Pancreas (tissue), 10 donors: ENCODE measurements around the gene TNFRSF14. TPM values are rescaled to one million over a fixed set of nuclear protein-coding genes. Genes with fewer than 3 reads are reported as not detected.

Experiments used
- ATAC-seq, 4 donors: fragments of 200-7000 bp; cut with Tn5 transposase; one replicate each; pipeline versions ENCODE4 v1.8.0 to v1.9.1; 2020; ENCODE audit warnings: mild to moderate bottlenecking in 4 of 4, moderate library complexity in 4 of 4
- DNase-seq, 6 donors: peaks; one replicate each; pipeline ENCODE4 v3.0.0-alpha.2; 2020
- FAIRE-seq: peaks from 2 replicates; lab custom pipeline; 2012; peaks lifted over from hg19 to GRCh38; lab: Jason Lieb, UNC
- H3K27ac ChIP-seq, 4 donors: fragments of 200-600 bp; sonication (generic); 1 replicate in 3 of 4; 2 replicates in 1 of 4; pipeline versions ENCODE4 v1.5.0 to v1.8.0; 2020
- H3K27me3 ChIP-seq, 4 donors: fragments of 200-600 bp; one replicate each; pipeline ENCODE4 v1.8.0; 2021
- H3K36me3 ChIP-seq, 3 donors: fragments of 200-600 bp; sonication (generic) in 1 of 3; one replicate each; pipeline versions ENCODE4 v1.5.0 to v1.8.0; 2020 to 2021
- H3K4me1 ChIP-seq, 3 donors: fragments of 200-600 bp; one replicate each; pipeline ENCODE4 v1.8.0; 2021
- H3K4me3 ChIP-seq, 4 donors: fragments of 200-600 bp; sonication (generic) in 2 of 4; one replicate each; pipeline versions ENCODE4 v1.5.0 to v1.8.0; 2020 to 2021
- H3K9me3 ChIP-seq, 4 donors: fragments of 200-600 bp; one replicate each; pipeline ENCODE4 v1.8.0; 2021
- WGBS, 2 donors: extraction: QIAGEN DNeasy Blood & Tissue Kit; methylation state at CpG; one replicate each; pipeline ENCODE4 v1.1.7; 2013; 5-methylcytosine and 5-hydroxymethylcytosine counted together
- intact Hi-C, 3 donors: fragments of 100-400 bp; cut with DNase I; formaldehyde crosslinking; loops; one replicate each; pipeline versions ENCODE4 v1.11.1 to v1.14.2; 2022
- polyA plus RNA-seq, 2 donors: library from polyadenylated mRNA; stranded (reverse); fragments of 200-250 nt; gene quantifications; one replicate each; pipeline ENCODE4 v1.2.3, GENCODE V29; 2013
- total RNA-seq, 6 donors: library from RNA; stranded (reverse); fragmentation: NEBNext Ultra II Directional in 4 of 6; extraction: Animal tissue kit (Norgen Biotek cat#: 25700) in 4 of 6; gene quantifications; one replicate each; pipeline versions ENCODE4 v1.2.1 to v1.2.4, GENCODE V29; 2021 to 2023
- TF ChIP-seq, protein P1 (sequence below), 4 donors: fragments of 200-600 bp; sonication (generic) in 3 of 4; IDR thresholded peaks; one replicate each; pipeline versions ENCODE4 v1.5.0 to v1.8.0; 2021; ENCODE audit warnings: antibody characterized with exemption in 4 of 4
- donor health status: healthy with polysubstance abuse.
- donor health status: DM: no; HTN: no; CAD: no; lungs with moderate emphysema.
- donor health status: DM: no; HTN: no; CAD: no.
- donor health status: control.
- donor health status: control.
- donor health status: Bipolar disorder and iron deficiency.
- donor health status: DM: yes; HTN: yes; CAD: no.
- donor health status: DM: no; HTN: no; CAD: no.
- donor health status: DM: no; HTN: no; CAD: no.
- donor health status: DM: yes; HTN: yes; CAD: no.

TNFRSF14 gene
- total and polyA plus RNA-seq, 8 donors = 10.3 to 124 (median 24.9) TPM

DNA sequence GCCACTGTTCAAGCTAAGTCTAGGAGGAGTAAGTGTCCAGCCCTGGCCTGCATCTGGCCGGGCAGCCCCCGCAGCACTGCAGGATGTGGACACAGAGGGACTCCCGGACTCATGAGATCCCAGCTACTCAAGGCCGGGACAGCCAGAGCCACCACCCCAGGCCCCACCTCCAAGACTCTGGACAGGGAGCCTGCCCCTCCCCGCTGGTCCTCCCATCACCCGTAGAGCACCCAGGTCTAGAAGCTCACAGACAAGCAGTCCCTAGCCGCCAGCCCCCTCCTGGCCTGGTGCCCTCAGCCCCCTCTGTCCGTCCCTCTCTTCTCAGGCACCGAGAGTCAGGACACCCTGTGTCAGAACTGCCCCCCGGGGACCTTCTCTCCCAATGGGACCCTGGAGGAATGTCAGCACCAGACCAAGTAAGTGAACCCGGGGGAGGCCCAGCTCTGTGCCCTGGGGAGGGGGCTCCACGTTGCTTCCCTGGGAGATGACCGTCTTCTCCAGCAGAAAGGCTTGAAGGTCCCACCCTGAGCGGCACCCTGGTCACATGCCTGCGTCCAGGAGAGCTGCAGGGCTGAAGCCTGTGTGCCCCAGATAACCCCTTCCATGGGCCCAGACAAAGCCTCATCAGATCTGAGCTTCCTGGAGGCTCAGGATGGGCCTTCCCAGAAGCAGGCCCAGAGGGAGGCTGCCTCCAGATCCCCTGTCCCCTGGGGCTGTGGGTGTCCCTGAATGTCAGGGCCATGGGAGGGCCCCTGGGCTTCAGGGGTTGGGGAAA, 4.3 kb downstream of the TNFRSF14 start:
- no peaks in the 10 kb centered on the region for H3K27me3 ChIP-seq
- FAIRE-seq = no peak
- no peaks in the 10 kb centered on the region for H3K9me3 ChIP-seq
- TF ChIP-seq, protein P1, sequence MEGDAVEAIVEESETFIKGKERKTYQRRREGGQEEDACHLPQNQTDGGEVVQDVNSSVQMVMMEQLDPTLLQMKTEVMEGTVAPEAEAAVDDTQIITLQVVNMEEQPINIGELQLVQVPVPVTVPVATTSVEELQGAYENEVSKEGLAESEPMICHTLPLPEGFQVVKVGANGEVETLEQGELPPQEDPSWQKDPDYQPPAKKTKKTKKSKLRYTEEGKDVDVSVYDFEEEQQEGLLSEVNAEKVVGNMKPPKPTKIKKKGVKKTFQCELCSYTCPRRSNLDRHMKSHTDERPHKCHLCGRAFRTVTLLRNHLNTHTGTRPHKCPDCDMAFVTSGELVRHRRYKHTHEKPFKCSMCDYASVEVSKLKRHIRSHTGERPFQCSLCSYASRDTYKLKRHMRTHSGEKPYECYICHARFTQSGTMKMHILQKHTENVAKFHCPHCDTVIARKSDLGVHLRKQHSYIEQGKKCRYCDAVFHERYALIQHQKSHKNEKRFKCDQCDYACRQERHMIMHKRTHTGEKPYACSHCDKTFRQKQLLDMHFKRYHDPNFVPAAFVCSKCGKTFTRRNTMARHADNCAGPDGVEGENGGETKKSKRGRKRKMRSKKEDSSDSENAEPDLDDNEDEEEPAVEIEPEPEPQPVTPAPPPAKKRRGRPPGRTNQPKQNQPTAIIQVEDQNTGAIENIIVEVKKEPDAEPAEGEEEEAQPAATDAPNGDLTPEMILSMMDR (IDR thresholded peaks at IDR 0.05) = no peak
- H3K36me3 ChIP-seq = no peaks in the 10 kb centered on the region
- H3K4me1 ChIP-seq = peaks cover 0 to 3% (median 0%) of the 10 kb centered on the region in 3 donors
- ATAC-seq = no peak
- no peak overlapping the region for H3K4me3 ChIP-seq
- intact Hi-C loops = no loop called here
- DNase-seq = peak in 2 of 6 donors; percentile 29 to 72
- WGBS, 2 donors = 82 to 84% methylated on average over 15 of the region's 15 CpGs
- no peak overlapping the region for H3K27ac ChIP-seq

DNA sequence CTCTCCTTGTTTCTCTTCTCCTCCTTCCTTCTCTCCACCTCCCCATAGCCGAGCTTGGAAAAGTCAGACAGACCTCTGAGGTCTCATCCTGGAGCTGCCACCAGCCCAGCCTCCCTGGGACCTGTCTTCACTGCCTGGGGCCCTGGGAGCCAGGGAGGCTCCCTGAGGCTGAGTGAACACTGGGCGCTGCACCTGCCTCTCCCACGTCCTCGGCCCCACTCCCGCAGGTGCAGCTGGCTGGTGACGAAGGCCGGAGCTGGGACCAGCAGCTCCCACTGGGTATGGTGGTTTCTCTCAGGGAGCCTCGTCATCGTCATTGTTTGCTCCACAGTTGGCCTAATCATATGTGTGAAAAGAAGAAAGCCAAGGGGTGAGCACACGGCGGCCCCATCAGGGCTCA, 5.3 kb downstream of the TNFRSF14 start:
- no peaks in the 10 kb centered on the region for H3K27me3 ChIP-seq
- WGBS, 2 donors = 84 to 86% methylated on average over 11 of the region's 11 CpGs
- intact Hi-C loops = no loop called here
- no peak for DNase-seq
- no peaks in the 10 kb centered on the region for H3K9me3 ChIP-seq
- no peak overlapping the region for H3K27ac ChIP-seq
- no peaks in the 10 kb centered on the region for H3K36me3 ChIP-seq
- no peaks in the 10 kb centered on the region for H3K4me1 ChIP-seq
- H3K4me3 ChIP-seq = no peak overlapping the region
- TF ChIP-seq, protein P1 (IDR thresholded peaks at IDR 0.05) = no peak
- no peak for ATAC-seq
- FAIRE-seq = no peak

DNA sequence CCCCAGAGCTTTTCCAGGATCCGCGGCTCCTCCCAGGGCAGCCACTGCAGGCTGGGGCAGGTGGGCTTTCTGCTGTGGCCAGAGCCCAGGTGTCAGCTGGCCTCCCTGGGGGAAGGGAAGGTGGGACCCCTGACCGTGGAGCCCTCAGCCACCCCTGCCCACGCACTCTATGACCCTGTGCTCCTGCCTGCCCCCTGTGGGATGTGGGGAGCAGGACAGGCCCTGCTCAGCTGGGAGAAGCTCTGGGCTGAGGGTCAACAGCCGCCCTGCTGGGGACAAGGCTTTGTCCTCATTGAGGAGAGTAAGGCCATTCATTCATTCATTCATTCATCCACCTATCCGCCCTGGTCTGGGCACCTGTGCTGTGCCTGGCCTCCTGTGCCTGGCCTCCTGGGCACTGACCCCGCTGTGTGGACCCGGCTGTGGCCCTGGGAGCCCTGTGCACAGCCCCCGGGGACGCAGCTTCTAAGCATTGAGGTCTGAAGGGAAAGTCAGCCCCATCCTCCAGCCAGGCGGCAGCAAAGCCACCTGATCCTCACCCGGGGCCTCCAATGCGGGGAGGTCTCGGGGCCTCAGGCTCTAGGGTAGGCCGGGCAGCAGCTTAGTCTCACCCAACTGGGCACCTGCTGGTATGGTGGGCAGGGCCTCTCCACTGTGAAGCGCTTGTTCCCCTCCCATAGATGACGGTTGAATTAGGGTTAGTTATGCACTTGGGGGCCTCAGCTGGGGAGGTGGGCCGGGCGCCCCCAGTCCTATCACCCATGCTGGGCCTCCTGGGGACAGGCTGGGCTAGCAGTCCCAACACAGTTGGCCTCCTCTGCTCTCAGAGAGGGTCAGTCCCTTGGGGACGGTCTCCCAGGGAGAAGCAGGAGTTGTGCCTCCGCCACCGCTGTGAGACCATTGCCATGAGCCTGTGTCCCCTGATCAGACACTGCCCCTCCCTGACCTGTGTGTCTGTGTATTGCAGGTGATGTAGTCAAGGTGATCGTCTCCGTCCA, 6.0 kb downstream of the TNFRSF14 start:
- no peak overlapping the region for H3K27ac ChIP-seq
- DNase-seq (peak in 3 of 6 donors; percentile 25 to 69 (median 57)), FAIRE-seq (no peak), ATAC-seq (peak in 1 of 4 donors; percentile 34)
- WGBS, 2 donors = 84 to 86% methylated on average over 24 of the region's 24 CpGs
- no peaks in the 10 kb centered on the region for H3K27me3 ChIP-seq
- H3K9me3 ChIP-seq = no peaks in the 10 kb centered on the region
- H3K36me3 ChIP-seq = no peaks in the 10 kb centered on the region
- H3K4me3 ChIP-seq = no peak overlapping the region
- TF ChIP-seq, protein P1 (IDR thresholded peaks at IDR 0.05) = peak in 1 of 4 donors; percentile 28
- intact Hi-C loops = no loop called here
- H3K4me1 ChIP-seq = no peaks in the 10 kb centered on the region

DNA sequence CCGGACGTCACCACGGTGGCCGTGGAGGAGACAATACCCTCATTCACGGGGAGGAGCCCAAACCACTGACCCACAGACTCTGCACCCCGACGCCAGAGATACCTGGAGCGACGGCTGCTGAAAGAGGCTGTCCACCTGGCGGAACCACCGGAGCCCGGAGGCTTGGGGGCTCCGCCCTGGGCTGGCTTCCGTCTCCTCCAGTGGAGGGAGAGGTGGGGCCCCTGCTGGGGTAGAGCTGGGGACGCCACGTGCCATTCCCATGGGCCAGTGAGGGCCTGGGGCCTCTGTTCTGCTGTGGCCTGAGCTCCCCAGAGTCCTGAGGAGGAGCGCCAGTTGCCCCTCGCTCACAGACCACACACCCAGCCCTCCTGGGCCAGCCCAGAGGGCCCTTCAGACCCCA, 7.0 kb downstream of the TNFRSF14 start:
- DNase-seq (peak in 2 of 6 donors; percentile 22 to 67), ATAC-seq (no peak), FAIRE-seq (no peak)
- TF ChIP-seq, protein P1 (IDR thresholded peaks at IDR 0.05) = no peak
- Histone ChIP-seq H3K27ac (no peak overlapping the region), H3K36me3 (no peaks in the 10 kb centered on the region), H3K9me3 (no peaks in the 10 kb centered on the region), H3K27me3 (no peaks in the 10 kb centered on the region), H3K4me1 (no peaks in the 10 kb centered on the region), H3K4me3 (no peak overlapping the region)
- intact Hi-C loops = no loop called here
- 88 to 89% methylated on average over 18 of the region's 18 CpGs for WGBS, 2 donors
